Activated CD4-positive, alpha-beta memory T cell treated with anti-CD3 and anti-CD28 coated beads, Interleukin-2, amount 10 ng/mL, durations not matched to agents 7 days and 5 days (primary cell): ENCODE measurements around the gene ZNF524. TPM values are rescaled to one million over a fixed set of nuclear protein-coding genes. Genes with fewer than 3 reads are reported as not detected.
"Not testable (repeated sequence)": the region's sequence is repeated elsewhere in the genome, so short reads cannot be mapped to it uniquely, and the experiment has no call there.

ENCODE experiments used
- CTCF ChIA-PET: fragments of 350-600 bp; sonication (Branson Sonifier 250); formaldehyde crosslinking; loops from one replicate; lab custom pipeline; 2021; ENCODE audit warnings: antibody characterized with exemption, inconsistent platforms; lab: Charles Lee
- POLR2A ChIA-PET: fragments of 350-600 bp; sonication (Branson Sonifier 250); formaldehyde crosslinking; loops from one replicate; lab custom pipeline; 2021; ENCODE audit warnings: antibody characterized with exemption; lab: Charles Lee
- DNase-seq: peaks from one replicate; pipeline ENCODE4 v3.0.0-alpha.2; 2020
- H3K27ac Mint-ChIP-seq: one replicate; pipeline ENCODE4 v1.8.0; 2021; ENCODE audit warnings: mild to moderate bottlenecking, mixed read lengths
- H3K27me3 Mint-ChIP-seq: one replicate; pipeline ENCODE4 v1.8.0; 2021; ENCODE audit warnings: mixed read lengths
- H3K36me3 Mint-ChIP-seq: one replicate; pipeline ENCODE4 v1.8.0; 2021; ENCODE audit warnings: low read depth, mixed read lengths
- H3K4me1 Mint-ChIP-seq: one replicate; pipeline ENCODE4 v1.8.0; 2021; ENCODE audit warnings: mixed read lengths
- H3K4me3 Mint-ChIP-seq: one replicate; pipeline ENCODE4 v1.8.0; 2021; ENCODE audit warnings: mild to moderate bottlenecking, mixed read lengths
- H3K9me3 Mint-ChIP-seq: one replicate; pipeline ENCODE4 v1.8.0; 2021; ENCODE audit warnings: mixed read lengths
- total RNA-seq, 2 experiments: library from RNA; stranded (reverse); gene quantifications; one replicate each; pipeline ENCODE4 v1.2.3, GENCODE V29; 2021

ZNF524 gene
- total RNA-seq, 2 experiments from 2014 or later: 35.4 to 37.3 TPM

- H3K36me3 Mint-ChIP-seq, H3K4me3 Mint-ChIP-seq, H3K9me3 Mint-ChIP-seq, H3K27ac Mint-ChIP-seq, DNase-seq, H3K4me1 Mint-ChIP-seq, CTCF ChIA-PET, H3K27me3 Mint-ChIP-seq: not testable (repeated sequence)
- POLR2A ChIA-PET: interaction anchor here (1.4 kb wide), 1 partner anchor 25 kb away, joined by 4 read pairs; the partner anchor contains the start of gene FIZ1
Measured at GRCh38 chr19:55573929-55574328, 26.2 kb upstream of the ZNF524 start.

GRCh38 chr19:55576746-55577145 is 23.3 kb upstream of the ZNF524 start:
- no peak for DNase-seq
- no peaks in the 10 kb centered on the region for H3K27me3 Mint-ChIP-seq
- peaks cover 15% of the 10 kb centered on the region for H3K4me1 Mint-ChIP-seq
- no peak overlapping the region for H3K4me3 Mint-ChIP-seq
- peaks cover 9% of the 10 kb centered on the region for H3K36me3 Mint-ChIP-seq
- no peaks in the 10 kb centered on the region for H3K9me3 Mint-ChIP-seq
- no peak overlapping the region for H3K27ac Mint-ChIP-seq
- ChIA-PET CTCF (no interaction called here), POLR2A (no interaction called here)

GRCh38 chr19:55578031-55578760 is 21.9 kb upstream of the ZNF524 start:
- Mint-ChIP-seq H3K4me1 (peaks cover 20% of the 10 kb centered on the region), H3K9me3 (no peaks in the 10 kb centered on the region), H3K36me3 (peaks cover 9% of the 10 kb centered on the region), H3K27ac (no peak overlapping the region), H3K27me3 (no peaks in the 10 kb centered on the region), H3K4me3 (no peak overlapping the region)
- ChIA-PET POLR2A (no interaction called here), CTCF (no interaction called here)
- DNase-seq: no peak

- Mint-ChIP-seq H3K9me3 (no peaks in the 10 kb centered on the region), H3K36me3 (peaks cover 9% of the 10 kb centered on the region), H3K27me3 (no peaks in the 10 kb centered on the region), H3K4me3 (peak overlapping the region; percentile 84), H3K4me1 (peaks cover 20% of the 10 kb centered on the region), H3K27ac (peak overlapping the region; percentile 71)
- ChIA-PET CTCF (no interaction called here), POLR2A (no interaction called here)
- DNase-seq: no peak
Measured at GRCh38 chr19:55578761-55579747, 21.0 kb upstream of the ZNF524 start.

- Mint-ChIP-seq H3K9me3 (no peaks in the 10 kb centered on the region), H3K27me3 (peaks cover 6% of the 10 kb centered on the region), H3K4me3 (peak overlapping the region; percentile 84), H3K27ac (peak overlapping the region; percentile 71), H3K36me3 (peaks cover 9% of the 10 kb centered on the region), H3K4me1 (peaks cover 20% of the 10 kb centered on the region)
- POLR2A ChIA-PET: interaction anchor here (1.0 to 2.7 kb wide), 5 partner anchors 19 to 56 kb away, joined by 3 to 12 read pairs (median 7); partner anchors contain the start of genes FIZ1 and ZNF865
- CTCF ChIA-PET: interaction anchor here (0.7 to 1.3 kb wide), 2 partner anchors 27 to 53 kb away, joined by 4 to 5 read pairs; no protein-coding TSS in a partner anchor
- no peak for DNase-seq
Measured at GRCh38 chr19:55579766-55580621, 20.1 kb upstream of the ZNF524 start.

- peak; percentile 75 for DNase-seq
- Mint-ChIP-seq H3K27me3 (peaks cover 13% of the 10 kb centered on the region), H3K36me3 (peaks cover 9% of the 10 kb centered on the region), H3K4me1 (peaks cover 25% of the 10 kb centered on the region), H3K4me3 (peak within 1 kb of the TSS; percentile 84), H3K9me3 (no peaks in the 10 kb centered on the region), H3K27ac (peak within 1 kb of the TSS; percentile 71)
- ChIA-PET CTCF (interaction anchor here (0.7 to 1.5 kb wide), 3 partner anchors 25 to 52 kb away, joined by 3 to 5 read pairs (median 4); partner anchors contain the start of gene ZNF865), POLR2A (interaction anchor here (1.0 to 2.7 kb wide), 5 partner anchors 18 to 56 kb away, joined by 3 to 12 read pairs (median 7); partner anchors contain the start of genes FIZ1 and ZNF865)
Measured at GRCh38 chr19:55580628-55581144, 19.4 kb upstream of the ZNF524 start, which contains the start of gene ZNF579. Gene ZNF579 (minus strand): TSS chr19:55580848. CDS start chr19:55579639, 1,209 bp downstream.

- H3K27ac Mint-ChIP-seq: peak overlapping the region; percentile 44
- peaks cover 27% of the 10 kb centered on the region for H3K4me1 Mint-ChIP-seq
- POLR2A ChIA-PET: interaction anchor here (0.8 to 2.7 kb wide), 6 partner anchors 11 to 55 kb away, joined by 3 to 12 read pairs (median 5); partner anchors contain the start of genes FIZ1 and ZNF865
- peak overlapping the region; percentile 84 for H3K4me3 Mint-ChIP-seq
- no peak for DNase-seq
- CTCF ChIA-PET: interaction anchor here (0.7 to 1.5 kb wide), 4 partner anchors 24 to 52 kb away, joined by 3 to 5 read pairs (median 4); partner anchors contain the start of gene ZNF865
- H3K36me3 Mint-ChIP-seq: peaks cover 9% of the 10 kb centered on the region
- no peaks in the 10 kb centered on the region for H3K9me3 Mint-ChIP-seq
- H3K27me3 Mint-ChIP-seq: peaks cover 17% of the 10 kb centered on the region
Measured at GRCh38 chr19:55581145-55581822, 18.8 kb upstream of the ZNF524 start.

- no peak for DNase-seq
- Mint-ChIP-seq H3K4me3 (no peak overlapping the region), H3K9me3 (no peaks in the 10 kb centered on the region), H3K4me1 (peaks cover 27% of the 10 kb centered on the region), H3K36me3 (peaks cover 7% of the 10 kb centered on the region), H3K27me3 (peaks cover 19% of the 10 kb centered on the region), H3K27ac (no peak overlapping the region)
- POLR2A ChIA-PET: interaction anchor here (0.8 to 2.7 kb wide), 4 partner anchors 11 to 44 kb away, joined by 3 to 12 read pairs (median 8); partner anchors contain the start of genes FIZ1 and ZNF865
- CTCF ChIA-PET: interaction anchor here (1.3 to 1.5 kb wide), 2 partner anchors 24 to 51 kb away, joined by 3 to 4 read pairs; partner anchors contain the start of gene ZNF865
Measured at GRCh38 chr19:55581823-55582223, 18.3 kb upstream of the ZNF524 start.

- POLR2A ChIA-PET: interaction anchor here (2.4 to 2.7 kb wide), 2 partner anchors 17 to 23 kb away, joined by 7 to 12 read pairs; partner anchors contain the start of genes FIZ1 and ZNF865
- H3K9me3 Mint-ChIP-seq, H3K36me3 Mint-ChIP-seq, H3K4me3 Mint-ChIP-seq, H3K27ac Mint-ChIP-seq, DNase-seq: not testable (repeated sequence)
- peaks cover 31% of the 10 kb centered on the region for H3K4me1 Mint-ChIP-seq
- CTCF ChIA-PET: interaction anchor here (1.0 to 1.5 kb wide), 3 partner anchors 17 to 51 kb away, joined by 3 to 4 read pairs (median 3); partner anchors contain the start of genes FIZ1 and ZNF865
- H3K27me3 Mint-ChIP-seq: peaks cover 22% of the 10 kb centered on the region
Measured at GRCh38 chr19:55582284-55582683, 17.8 kb upstream of the ZNF524 start.

GRCh38 chr19:55583897-55584296 is 16.2 kb upstream of the ZNF524 start:
- H3K27me3 Mint-ChIP-seq: peaks cover 24% of the 10 kb centered on the region
- H3K9me3 Mint-ChIP-seq, H3K27ac Mint-ChIP-seq, H3K36me3 Mint-ChIP-seq, DNase-seq, H3K4me3 Mint-ChIP-seq, POLR2A ChIA-PET: not testable (repeated sequence)
- CTCF ChIA-PET: interaction anchor here (0.6 to 1.4 kb wide), 3 partner anchors 22 to 442 kb away, joined by 3 to 9 read pairs (median 3); partner anchors contain the start of gene ZNF865
- peaks cover 34% of the 10 kb centered on the region for H3K4me1 Mint-ChIP-seq

- Mint-ChIP-seq H3K9me3 (no peaks in the 10 kb centered on the region), H3K27ac (no peak overlapping the region), H3K36me3 (peaks cover under 1% of the 10 kb centered on the region), H3K27me3 (peaks cover 24% of the 10 kb centered on the region), H3K4me1 (peaks cover 29% of the 10 kb centered on the region), H3K4me3 (no peak overlapping the region)
- POLR2A ChIA-PET: no interaction called here
- no peak for DNase-seq
- CTCF ChIA-PET: interaction anchor here (0.8 kb wide), 1 partner anchor 21 kb away, joined by 3 read pairs; no protein-coding TSS in a partner anchor
Measured at GRCh38 chr19:55584871-55585270, 15.2 kb upstream of the ZNF524 start.
